ENCODE data around the gene CXCL17. TPM values are rescaled to one million over a fixed set of nuclear protein-coding genes. Genes with fewer than 3 reads are reported as not detected.

The CXCL17 gene
- total and polyA plus RNA-seq, 2 donors (not counting 1 experiment from before 2014, with no cell fraction given) = not detected

- H3K79me2 ChIP-seq (ENCODE audit: control insufficient read depth, insufficient read depth, low read length) = peaks cover 22% of the 10 kb centered on the region
- Mint-ChIP-seq H3K27ac (peak overlapping the region; percentile 95), H3K4me3 (peak overlapping the region; percentile 95), H3K9me3 (ENCODE audit: insufficient read depth) (no peaks in the 10 kb centered on the region), H3K27me3 (peaks cover 3% of the 10 kb centered on the region), H3K4me1 (peaks cover 46% of the 10 kb centered on the region)
- TF ChIP-seq CTCF (IDR thresholded peaks at IDR 0.05) = no peak
- TF ChIP-seq EZH2 (IDR thresholded peaks at IDR 0.05; ENCODE audit: borderline replicate concordance, insufficient read depth, low read depth, low read length, poor library complexity, severe bottlenecking) = no peak
- H2AFZ ChIP-seq (ENCODE audit: insufficient read depth, low read depth, low read length, poor library complexity, severe bottlenecking) = peak overlapping the region; percentile 93
- no peaks in the 10 kb centered on the region for H4K20me1 ChIP-seq (ENCODE audit: control insufficient read depth, insufficient read depth, low read length, poor library complexity, severe bottlenecking)
- H3K27me3 ChIP-seq (replicated peaks in 1 of 4; ENCODE audit: control extremely low read depth in 1 of 4, control insufficient read depth in 3 of 4, insufficient read depth in 4 of 4, low read length in 3 of 4) = no peaks in the 10 kb centered on the region
- intact Hi-C loops (cut with micrococcal nuclease) = loop anchor here (1.0 to 5.0 kb wide), 4 partner anchors 26 to 320 kb away; partner anchors contain the start of genes MEGF8 and ZNF574
- H3K4me1 ChIP-seq (ENCODE audit: control insufficient read depth in 2 of 2, insufficient read depth in 2 of 2, low read length in 2 of 2) = peaks cover 26 to 41% of the 10 kb centered on the region in 2 donors
- WGBS (ENCODE audit: insufficient coverage) = 35% methylated on average over 20 of the region's 25 CpGs
- no peaks in the 10 kb centered on the region for H3K36me3 ChIP-seq (replicated peaks in 1 of 2; ENCODE audit: control extremely low read depth in 1 of 2, control insufficient read depth in 1 of 2, extremely low read depth in 1 of 2, insufficient read depth in 2 of 2, low read length in 1 of 2)
- CTCF ChIA-PET = interaction anchor here (0.6 to 1.9 kb wide), 7 partner anchors 8 to 475 kb away, joined by 3 to 9 read pairs (median 3); partner anchors contain the start of gene CNFN
- H3K4me3 ChIP-seq (ENCODE audit: control extremely low read depth in 1 of 5, extremely low read depth in 1 of 5, insufficient read depth in 1 of 5, low read depth in 2 of 5, low read length in 4 of 5) = peak overlapping the region; percentile 83 to 93 (median 89)
- H3K4me2 ChIP-seq (replicated peaks; ENCODE audit: low read depth, low read length, poor library complexity, severe bottlenecking) = peak overlapping the region; percentile 83
- POLR2A ChIA-PET = interaction anchor here (1.0 to 1.8 kb wide), 5 partner anchors 10 to 322 kb away, joined by 3 to 11 read pairs (median 3); partner anchors contain the start of gene ZNF574
- H3K9ac ChIP-seq (ENCODE audit: low read length) = peak overlapping the region; percentile 83
- DNase-seq = no peak
- H3K9me3 ChIP-seq (ENCODE audit: control extremely low read depth in 1 of 3, control insufficient read depth in 2 of 3, insufficient read depth in 1 of 3, low read length in 2 of 3) = no peaks in the 10 kb centered on the region
- peak overlapping the region; percentile 68 to 77 for H3K27ac ChIP-seq (ENCODE audit: low read length in 2 of 2)
- no peak for ATAC-seq (ENCODE audit: low read depth)
Observed at GRCh38 chr19:42397263-42398166, 45.2 kb downstream of the CXCL17 start.
